HCT116 (cell line): ENCODE results near the gene FARP1. TPM values are rescaled to one million over a fixed set of nuclear protein-coding genes. Genes with fewer than 3 reads are reported as not detected.

ENCODE experiments used
- ATAC-seq: fragments of 200-7000 bp; cut with Tn5 transposase; 2 replicates; pipeline ENCODE4 v1.9.1; 2020; ENCODE audit warnings: mild to moderate bottlenecking, moderate library complexity
- BruUV-seq: library from RNA; stranded (reverse); fragments of 400-500 nt; replicated peaks from 2 replicates; lab custom pipeline; 2021; lab: Mats Ljungman, UMichigan
- CTCF ChIA-PET: fragments of 300-600 bp; sonication (Branson Sonifier 250); formaldehyde crosslinking; loops from one replicate; lab custom pipeline; 2021; ENCODE audit warnings: antibody characterized with exemption; lab: Charles Lee
- POLR2A ChIA-PET: fragments of 300-600, 350-600 bp; sonication (Branson Sonifier 250); formaldehyde crosslinking; loops from one replicate; lab custom pipeline; 2021; ENCODE audit warnings: antibody characterized with exemption; lab: Charles Lee
- RAD21 ChIA-PET, 2 experiments: fragments of 300-600 bp; sonication (Branson Sonifier 250); formaldehyde crosslinking; loops; one replicate each; lab custom pipeline; 2023; ENCODE audit warnings: low total read pairs in 2 of 2; ENCODE audit not compliant: uncharacterized antibody in 2 of 2, unreplicated experiment in 2 of 2, low non-redundant PET in 1 of 2; lab: Charles Lee
- DNase-seq: peaks from one replicate; pipeline ENCODE4 v3.0.0-alpha.2; 2010; ENCODE audit warnings: low read depth, low spot score
- H2AFZ ChIP-seq: fragments of 200-600 bp; shearing (Covaris generic), sonication (generic); 2 replicates; pipeline ENCODE4 v1.6.1; 2017; ENCODE audit warnings: low read depth, mixed run types, mixed read lengths, antibody characterized with exemption, low read length; ENCODE audit not compliant: poor library complexity, severe bottlenecking
- H3K27ac ChIP-seq: 2 replicates; pipeline ENCODE4 v1.5.1; 2012; ENCODE audit warnings: low read depth, low read length
- H3K27me3 ChIP-seq: fragments of 200-600 bp; sonication (generic); 2 replicates; pipeline ENCODE4 v1.6.1; 2016; ENCODE audit warnings: mixed run types, low read length, mixed read lengths; ENCODE audit not compliant: insufficient read depth
- H3K36me3 ChIP-seq, 2 experiments: fragments of 200-500 bp in 1 of 2; fragments of 200-600 bp in 1 of 2; sonication (Bioruptor generic) in 1 of 2; sonication (generic) in 1 of 2; 2 replicates each; pipeline versions ENCODE4 v1.5.1 to v1.6.1; 2014 to 2016; ENCODE audit warnings: low read length in 2 of 2, inconsistent platforms in 1 of 2, mixed read lengths in 1 of 2, mixed run types in 1 of 2; ENCODE audit not compliant: insufficient read depth in 2 of 2, control insufficient read depth in 1 of 2
- H3K4me1 ChIP-seq, 2 experiments: fragments of 200-600 bp in 1 of 2; sonication (generic) in 1 of 2; 2 replicates each; pipeline versions ENCODE4 v1.5.1 to v1.6.1; 2012 to 2017; ENCODE audit warnings: low read length in 2 of 2, inconsistent platforms in 1 of 2, mild to moderate bottlenecking in 1 of 2, mixed read lengths in 1 of 2, mixed run types in 1 of 2, moderate library complexity in 1 of 2; ENCODE audit not compliant: insufficient read depth in 2 of 2, control insufficient read depth in 1 of 2
- H3K4me2 ChIP-seq: fragments of 200-600 bp; sonication (generic); 2 replicates; pipeline ENCODE4 v1.6.1; 2017; ENCODE audit warnings: mixed run types, low read length, mixed read lengths
- H3K4me3 ChIP-seq, 2 experiments: fragments of 200-600 bp in 1 of 2; sonication (generic) in 1 of 2; replicated peaks in 1 of 2; 2 replicates each; pipeline ENCODE4 v1.5.1; 2011 to 2016; ENCODE audit warnings: low read length in 2 of 2, control low read depth in 1 of 2, low read depth in 1 of 2, mild to moderate bottlenecking in 1 of 2, mixed read lengths in 1 of 2, mixed run types in 1 of 2
- H3K79me2 ChIP-seq: fragments of 200-600 bp; sonication (generic); 2 replicates; pipeline ENCODE4 v1.6.1; 2017; ENCODE audit warnings: mild to moderate bottlenecking, mixed run types, low read length, moderate library complexity, mixed read lengths; ENCODE audit not compliant: insufficient read depth
- H3K9ac ChIP-seq: fragments of 200-600 bp; sonication (generic); 2 replicates; pipeline ENCODE4 v1.6.1; 2016; ENCODE audit warnings: low read length, mixed read lengths
- H3K9me2 ChIP-seq: fragments of 200-600 bp; sonication (generic), shearing (Covaris generic); 2 replicates; pipeline ENCODE4 v1.6.1; 2017; ENCODE audit warnings: mixed run types, mild to moderate bottlenecking, moderate library complexity; ENCODE audit not compliant: insufficient read depth
- H3K9me3 ChIP-seq, 2 experiments: fragments of 200-500 bp in 1 of 2; fragments of 200-600 bp in 1 of 2; sonication (Bioruptor generic) in 1 of 2; sonication (generic) in 1 of 2; 2 replicates each; pipeline ENCODE4 v1.6.1; 2014 to 2017; ENCODE audit warnings: low read length in 2 of 2, mixed read lengths in 2 of 2, inconsistent platforms in 1 of 2, low read depth in 1 of 2, mild to moderate bottlenecking in 1 of 2, mixed run types in 1 of 2, moderate library complexity in 1 of 2; ENCODE audit not compliant: control insufficient read depth in 1 of 2, insufficient read depth in 1 of 2
- H4K20me1 ChIP-seq: fragments of 200-600 bp; sonication (generic), shearing (Covaris generic); 2 replicates; pipeline ENCODE4 v1.6.1; 2017; ENCODE audit warnings: mixed run types, mild to moderate bottlenecking, moderate library complexity; ENCODE audit not compliant: insufficient read depth
- CBX3 ChIP-seq: IDR thresholded peaks from 2 replicates; pipeline ENCODE4 v1.6.1; 2012; ENCODE audit warnings: low read depth
- CEBPB ChIP-seq: IDR thresholded peaks from 2 replicates; pipeline ENCODE4 v1.6.1; 2012; ENCODE audit warnings: low read depth
- EGR1 ChIP-seq: IDR thresholded peaks from 2 replicates; pipeline ENCODE4 v1.6.1; 2012; ENCODE audit warnings: low read depth
- ELF1 ChIP-seq: IDR thresholded peaks from 2 replicates; pipeline ENCODE4 v1.6.1; 2012; ENCODE audit warnings: low read depth, borderline replicate concordance
- EZH2 ChIP-seq: fragments of 200-600 bp; sonication (generic); IDR thresholded peaks from 2 replicates; pipeline ENCODE4 v1.6.1; 2017; ENCODE audit warnings: antibody characterized with exemption, mixed run types
- EZH2phosphoT487 ChIP-seq: fragments of 200-600 bp; IDR thresholded peaks from 2 replicates; pipeline ENCODE4 v1.6.1; 2018; ENCODE audit warnings: antibody characterized with exemption, borderline replicate concordance
- JUND ChIP-seq: IDR thresholded peaks from 2 replicates; pipeline ENCODE4 v1.6.1; 2012
- POLR2A ChIP-seq: IDR thresholded peaks from 2 replicates; pipeline ENCODE4 v1.7.0; 2011; ENCODE audit warnings: borderline replicate concordance; ENCODE audit not compliant: insufficient read depth, insufficient read length; ENCODE audit errors: extremely low read depth
- POLR2AphosphoS5 ChIP-seq: IDR thresholded peaks from 2 replicates; pipeline ENCODE4 v1.6.1; 2011; ENCODE audit warnings: mild to moderate bottlenecking, low read depth, low read length, moderate library complexity
- RAD21 ChIP-seq: IDR thresholded peaks from 2 replicates; pipeline ENCODE4 v1.6.1; 2012; ENCODE audit warnings: low read depth, mild to moderate bottlenecking
- SIN3A ChIP-seq: IDR thresholded peaks from 2 replicates; pipeline ENCODE4 v1.6.1; 2012; ENCODE audit warnings: low read depth
- SP1 ChIP-seq: IDR thresholded peaks from 2 replicates; pipeline ENCODE4 v1.6.1; 2012; ENCODE audit warnings: low read depth
- SRF ChIP-seq: IDR thresholded peaks from 2 replicates; pipeline ENCODE4 v1.6.1; 2012; ENCODE audit warnings: low read depth
- YY1 ChIP-seq: IDR thresholded peaks from 2 replicates; pipeline ENCODE4 v1.6.1; 2011; ENCODE audit warnings: low read length, low read depth, moderate library complexity, mild to moderate bottlenecking; ENCODE audit not compliant: insufficient replicate concordance; ENCODE audit errors: extremely low read depth
- intact Hi-C: fragments of 100-400 bp; cut with micrococcal nuclease; formaldehyde crosslinking; loops from 2 replicates; pipeline ENCODE4 v1.10.0; 2022
- total RNA-seq: library from RNA; stranded (reverse); gene quantifications from one replicate; pipeline ENCODE4 v1.2.1, GENCODE V29; 2021; ENCODE audit not compliant: unreplicated experiment
- TF ChIP-seq, protein P1 (sequence below): IDR thresholded peaks from 2 replicates; pipeline ENCODE4 v1.6.1; 2012
- TF ChIP-seq, protein P2 (sequence below): IDR thresholded peaks from 2 replicates; pipeline ENCODE4 v1.6.1; 2012; ENCODE audit warnings: low read depth
- TF ChIP-seq, protein P3 (sequence below): IDR thresholded peaks from 2 replicates; pipeline ENCODE4 v1.6.1; 2012
- TF ChIP-seq, protein P4 (sequence below): IDR thresholded peaks from 2 replicates; pipeline ENCODE4 v1.6.1; 2011; ENCODE audit warnings: mild to moderate bottlenecking, low read length, moderate library complexity; ENCODE audit not compliant: insufficient replicate concordance; ENCODE audit errors: extremely low read depth

Gene FARP1
- total RNA-seq, 1 experiment from 2014 or later = 30.5 TPM

DNA sequence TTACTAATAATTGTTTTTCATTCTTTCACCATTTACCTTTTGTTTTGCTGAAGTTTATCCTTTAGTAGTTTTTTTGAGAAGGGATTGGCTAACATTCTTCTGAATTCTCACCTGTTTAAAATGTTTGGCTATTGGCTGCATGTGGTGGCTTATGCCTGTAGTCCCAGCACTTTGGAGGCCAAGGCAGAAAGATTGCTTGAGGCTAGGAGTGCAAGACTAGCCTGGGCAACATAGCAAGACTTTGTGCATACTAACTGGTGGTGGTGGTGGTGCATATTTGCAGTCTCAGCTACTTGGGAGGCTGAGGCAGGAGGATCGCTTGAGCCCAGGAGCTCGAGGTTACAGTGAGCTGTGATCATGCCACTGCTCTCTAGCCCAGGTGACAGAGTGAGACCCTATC is 61.7 kb downstream of the FARP1 start:
- no peaks in the 10 kb centered on the region for H3K9me2 ChIP-seq
- no peak overlapping the region for H3K4me3 ChIP-seq
- intact Hi-C loops = no loop called here
- H3K9me3 ChIP-seq = peaks cover 0 to 5% of the 10 kb centered on the region in 2 experiments; a peak in 2 of 4 replicates
- H2AFZ ChIP-seq = no peak overlapping the region
- H3K4me2 ChIP-seq = no peak overlapping the region
- BruUV-seq = no TSS peak
- no peak overlapping the region for H3K27ac ChIP-seq
- CTCF ChIA-PET = no interaction called here
- H4K20me1 ChIP-seq = no peaks in the 10 kb centered on the region
- RAD21 ChIA-PET = no interaction called here
- no peaks in the 10 kb centered on the region for H3K79me2 ChIP-seq
- ATAC-seq = no peak
- TF ChIP-seq ELF1 (no peak), POLR2A (no peak)
- no peak for DNase-seq
- POLR2A ChIA-PET = no interaction called here
- no peaks in the 10 kb centered on the region for H3K27me3 ChIP-seq
- H3K9ac ChIP-seq = no peak overlapping the region
- no peaks in the 10 kb centered on the region for H3K36me3 ChIP-seq
- no peaks in the 10 kb centered on the region for H3K4me1 ChIP-seq

DNA sequence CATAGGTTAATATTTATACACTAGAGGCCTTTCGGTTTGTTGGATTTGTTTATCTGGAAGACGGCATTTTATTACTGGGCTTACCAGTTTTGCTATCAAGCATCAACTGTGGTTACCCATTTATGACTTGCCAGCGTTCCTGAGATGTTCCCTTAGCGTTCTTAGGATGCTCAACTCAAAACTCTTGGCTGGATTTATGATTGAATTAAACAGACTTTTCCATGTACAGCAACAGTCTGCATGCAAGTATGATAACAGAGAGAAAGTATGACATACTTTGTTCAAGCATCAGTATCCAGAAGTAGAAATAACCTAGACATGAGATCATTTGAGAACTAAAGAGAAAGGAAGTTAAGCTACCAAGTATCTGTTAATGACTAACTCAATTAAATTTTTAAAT is 64.1 kb downstream of the FARP1 start:
- H4K20me1 ChIP-seq = no peaks in the 10 kb centered on the region
- no TSS peak for BruUV-seq
- no peaks in the 10 kb centered on the region for H3K4me1 ChIP-seq
- no peaks in the 10 kb centered on the region for H3K79me2 ChIP-seq
- no peak overlapping the region for H3K4me2 ChIP-seq
- H2AFZ ChIP-seq = no peak overlapping the region
- no peak overlapping the region for H3K9ac ChIP-seq
- ChIA-PET RAD21 (no interaction called here), CTCF (no interaction called here), POLR2A (no interaction called here)
- ATAC-seq (no peak), DNase-seq (no peak)
- H3K9me2 ChIP-seq = no peaks in the 10 kb centered on the region
- no peak overlapping the region for H3K27ac ChIP-seq
- intact Hi-C loops = no loop called here
- H3K27me3 ChIP-seq = no peaks in the 10 kb centered on the region
- H3K4me3 ChIP-seq = no peak overlapping the region
- peaks cover 0 to 10% of the 10 kb centered on the region in 2 experiments; a peak in 3 of 4 replicates for H3K9me3 ChIP-seq
- H3K36me3 ChIP-seq = no peaks in the 10 kb centered on the region
- TF ChIP-seq POLR2A = no peak
- TF ChIP-seq, protein P1, sequence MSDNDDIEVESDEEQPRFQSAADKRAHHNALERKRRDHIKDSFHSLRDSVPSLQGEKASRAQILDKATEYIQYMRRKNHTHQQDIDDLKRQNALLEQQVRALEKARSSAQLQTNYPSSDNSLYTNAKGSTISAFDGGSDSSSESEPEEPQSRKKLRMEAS = no peak
- no peak for TF ChIP-seq CBX3
- TF ChIP-seq, protein P2, sequence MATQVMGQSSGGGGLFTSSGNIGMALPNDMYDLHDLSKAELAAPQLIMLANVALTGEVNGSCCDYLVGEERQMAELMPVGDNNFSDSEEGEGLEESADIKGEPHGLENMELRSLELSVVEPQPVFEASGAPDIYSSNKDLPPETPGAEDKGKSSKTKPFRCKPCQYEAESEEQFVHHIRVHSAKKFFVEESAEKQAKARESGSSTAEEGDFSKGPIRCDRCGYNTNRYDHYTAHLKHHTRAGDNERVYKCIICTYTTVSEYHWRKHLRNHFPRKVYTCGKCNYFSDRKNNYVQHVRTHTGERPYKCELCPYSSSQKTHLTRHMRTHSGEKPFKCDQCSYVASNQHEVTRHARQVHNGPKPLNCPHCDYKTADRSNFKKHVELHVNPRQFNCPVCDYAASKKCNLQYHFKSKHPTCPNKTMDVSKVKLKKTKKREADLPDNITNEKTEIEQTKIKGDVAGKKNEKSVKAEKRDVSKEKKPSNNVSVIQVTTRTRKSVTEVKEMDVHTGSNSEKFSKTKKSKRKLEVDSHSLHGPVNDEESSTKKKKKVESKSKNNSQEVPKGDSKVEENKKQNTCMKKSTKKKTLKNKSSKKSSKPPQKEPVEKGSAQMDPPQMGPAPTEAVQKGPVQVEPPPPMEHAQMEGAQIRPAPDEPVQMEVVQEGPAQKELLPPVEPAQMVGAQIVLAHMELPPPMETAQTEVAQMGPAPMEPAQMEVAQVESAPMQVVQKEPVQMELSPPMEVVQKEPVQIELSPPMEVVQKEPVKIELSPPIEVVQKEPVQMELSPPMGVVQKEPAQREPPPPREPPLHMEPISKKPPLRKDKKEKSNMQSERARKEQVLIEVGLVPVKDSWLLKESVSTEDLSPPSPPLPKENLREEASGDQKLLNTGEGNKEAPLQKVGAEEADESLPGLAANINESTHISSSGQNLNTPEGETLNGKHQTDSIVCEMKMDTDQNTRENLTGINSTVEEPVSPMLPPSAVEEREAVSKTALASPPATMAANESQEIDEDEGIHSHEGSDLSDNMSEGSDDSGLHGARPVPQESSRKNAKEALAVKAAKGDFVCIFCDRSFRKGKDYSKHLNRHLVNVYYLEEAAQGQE = no peak
- TF ChIP-seq EZH2phosphoT487 = no peak
- TF ChIP-seq, protein P3, sequence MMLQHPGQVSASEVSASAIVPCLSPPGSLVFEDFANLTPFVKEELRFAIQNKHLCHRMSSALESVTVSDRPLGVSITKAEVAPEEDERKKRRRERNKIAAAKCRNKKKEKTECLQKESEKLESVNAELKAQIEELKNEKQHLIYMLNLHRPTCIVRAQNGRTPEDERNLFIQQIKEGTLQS = no peak
- no peak for TF ChIP-seq EGR1
- TF ChIP-seq JUND = no peak
- no peak for TF ChIP-seq RAD21
- no peak for TF ChIP-seq YY1
- TF ChIP-seq EZH2 = no peak
- TF ChIP-seq CEBPB = no peak
- TF ChIP-seq SRF = no peak
- TF ChIP-seq, protein P4, sequence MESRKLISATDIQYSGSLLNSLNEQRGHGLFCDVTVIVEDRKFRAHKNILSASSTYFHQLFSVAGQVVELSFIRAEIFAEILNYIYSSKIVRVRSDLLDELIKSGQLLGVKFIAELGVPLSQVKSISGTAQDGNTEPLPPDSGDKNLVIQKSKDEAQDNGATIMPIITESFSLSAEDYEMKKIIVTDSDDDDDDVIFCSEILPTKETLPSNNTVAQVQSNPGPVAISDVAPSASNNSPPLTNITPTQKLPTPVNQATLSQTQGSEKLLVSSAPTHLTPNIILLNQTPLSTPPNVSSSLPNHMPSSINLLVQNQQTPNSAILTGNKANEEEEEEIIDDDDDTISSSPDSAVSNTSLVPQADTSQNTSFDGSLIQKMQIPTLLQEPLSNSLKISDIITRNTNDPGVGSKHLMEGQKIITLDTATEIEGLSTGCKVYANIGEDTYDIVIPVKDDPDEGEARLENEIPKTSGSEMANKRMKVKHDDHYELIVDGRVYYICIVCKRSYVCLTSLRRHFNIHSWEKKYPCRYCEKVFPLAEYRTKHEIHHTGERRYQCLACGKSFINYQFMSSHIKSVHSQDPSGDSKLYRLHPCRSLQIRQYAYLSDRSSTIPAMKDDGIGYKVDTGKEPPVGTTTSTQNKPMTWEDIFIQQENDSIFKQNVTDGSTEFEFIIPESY = no peak
- no peak for TF ChIP-seq SP1
- TF ChIP-seq POLR2AphosphoS5 = no peak
- TF ChIP-seq SIN3A = no peak
